GM19239 (cell line): ENCODE results near the gene GLMN.

ENCODE experiments used
- DNase-seq: peaks from one replicate; pipeline ENCODE4 v3.0.0; 2011; ENCODE audit warnings: low spot score; ENCODE audit not compliant: insufficient read length
- FAIRE-seq: peaks from 2 replicates; lab custom pipeline; 2011; peaks lifted over from hg19 to GRCh38; lab: Jason Lieb, UNC

The GLMN gene

GRCh38 chr1:92203105-92203504 is 95.7 kb downstream of the GLMN start:
- FAIRE-seq (no peak), DNase-seq (no peak)

GRCh38 chr1:92201973-92202372 is 96.8 kb downstream of the GLMN start:
- no peak for FAIRE-seq
- no peak for DNase-seq
